ENCODE measurements around the gene NMT2.

NMT2 gene

DNA sequence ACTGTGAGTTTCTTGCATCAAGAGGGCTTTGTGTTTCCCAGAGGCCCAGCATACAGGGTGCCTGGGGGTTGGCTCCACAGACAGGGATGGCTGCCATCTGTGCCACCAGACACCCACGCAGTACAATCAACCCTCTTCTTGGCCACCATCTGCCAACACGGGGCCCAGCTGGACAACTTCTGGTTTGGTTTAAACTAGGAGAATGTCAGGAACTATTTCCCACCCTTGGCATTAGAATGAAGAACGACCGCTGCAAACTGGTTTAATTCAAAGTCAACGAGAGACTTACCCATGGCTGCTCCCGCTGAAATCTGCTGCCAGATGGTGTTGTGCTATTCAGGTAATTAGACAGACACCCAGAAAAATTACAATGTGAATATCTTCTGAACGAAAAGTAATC lies 27.8 kb downstream of the NMT2 start:
- peak; percentile 77 for DNase-seq

DNA sequence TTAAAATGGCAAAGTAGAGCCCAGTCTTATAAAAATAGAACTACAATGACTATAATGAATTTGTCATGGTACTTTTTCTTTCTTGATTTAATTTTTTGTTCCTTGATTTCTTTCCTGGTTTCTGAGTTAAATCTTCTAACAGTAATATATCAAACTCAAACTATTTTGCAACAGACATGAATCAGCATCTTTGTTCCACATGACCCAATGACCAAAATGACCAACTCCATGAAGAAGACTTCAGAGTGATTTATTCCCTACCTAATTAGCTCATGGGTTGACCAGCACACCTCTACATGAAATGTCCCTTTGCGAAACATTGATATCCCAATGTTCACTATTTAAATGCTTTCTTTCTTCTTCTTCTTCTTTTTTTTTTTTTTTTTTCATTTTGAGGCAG lies 30.9 kb downstream of the NMT2 start:
- no peak for DNase-seq

GRCh38 chr10:15137036-15137359 lies 31.5 kb downstream of the NMT2 start:
- DNase-seq = no peak

GRCh38 chr10:15136129-15137035 lies 32.1 kb downstream of the NMT2 start:
- DNase-seq = no peak

DNA sequence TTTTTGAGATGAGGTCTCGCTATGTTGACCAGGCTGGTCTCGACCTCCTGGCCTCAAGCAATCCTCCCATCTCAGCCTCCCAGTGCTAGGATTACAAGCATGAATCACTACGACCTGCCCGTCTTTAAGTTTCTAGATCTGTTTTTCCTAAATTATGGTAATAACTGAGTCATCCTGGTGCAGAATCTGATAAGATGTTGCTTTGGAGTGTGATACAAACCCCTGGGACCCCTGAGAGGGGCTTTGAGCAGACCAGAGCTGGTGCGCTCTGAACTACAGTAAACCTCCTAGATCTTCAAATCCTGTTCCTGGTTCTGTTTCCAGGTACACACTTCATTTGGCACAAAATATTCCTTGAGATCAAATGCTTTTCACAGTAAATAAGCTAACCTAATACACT lies 37.2 kb downstream of the NMT2 start:
- no peak for DNase-seq

GRCh38 chr10:15124908-15125307 lies 43.6 kb downstream of the NMT2 start:
- DNase-seq = no peak

GRCh38 chr10:15124190-15124589 lies 44.3 kb downstream of the NMT2 start:
- no peak for DNase-seq

GRCh38 chr10:15123749-15124184 lies 44.7 kb downstream of the NMT2 start:
- no peak for DNase-seq

DNA sequence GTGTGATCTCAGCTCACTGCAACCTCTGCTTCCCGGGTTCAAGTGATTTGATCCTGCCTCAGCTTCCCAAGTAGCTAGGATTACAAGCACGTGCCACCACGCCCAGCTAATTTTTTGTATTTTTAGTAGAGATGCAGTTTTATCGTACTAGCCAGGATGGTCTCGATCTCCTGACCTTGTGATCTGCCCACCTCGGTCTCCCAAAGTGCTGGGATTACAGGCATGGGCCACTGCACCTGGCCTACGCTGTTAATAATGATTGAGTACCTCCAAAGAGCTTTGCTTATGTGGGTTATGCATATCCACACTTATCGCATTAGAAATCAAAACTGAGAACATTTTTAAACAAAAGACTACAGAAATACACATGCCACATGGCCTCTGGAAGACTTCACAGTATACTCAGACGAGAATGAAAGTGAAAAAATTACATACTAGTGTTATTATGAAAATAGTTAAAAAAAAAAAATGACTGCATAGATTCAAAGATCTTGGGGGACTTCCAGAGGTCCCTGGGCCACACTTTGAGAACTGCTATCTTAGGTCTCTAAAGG lies 45.9 kb downstream of the NMT2 start:
- no peak for DNase-seq

DNA sequence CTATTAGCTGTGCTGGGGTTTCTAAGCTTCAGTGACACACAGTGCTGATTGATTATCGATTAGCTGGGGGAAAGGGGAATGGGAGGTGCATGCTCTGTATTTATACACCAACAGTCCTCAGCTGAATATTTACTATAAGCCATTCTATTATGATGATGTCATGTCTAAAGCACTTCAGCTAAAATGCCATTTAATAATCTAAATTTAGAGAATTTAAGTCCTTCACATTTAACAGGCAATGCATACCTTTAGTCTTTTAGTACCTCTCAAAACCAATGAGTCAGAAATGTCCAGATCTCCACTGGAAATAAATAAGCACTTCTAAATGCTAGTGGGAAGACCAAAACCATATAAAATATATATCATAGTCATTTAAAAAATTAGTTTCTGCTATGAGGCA lies 46.8 kb downstream of the NMT2 start:
- DNase-seq = no peak

- no peak for DNase-seq
These were observed 48.0 kb downstream of the NMT2 start for GRCh38 chr10:15120523-15120922.

DNA sequence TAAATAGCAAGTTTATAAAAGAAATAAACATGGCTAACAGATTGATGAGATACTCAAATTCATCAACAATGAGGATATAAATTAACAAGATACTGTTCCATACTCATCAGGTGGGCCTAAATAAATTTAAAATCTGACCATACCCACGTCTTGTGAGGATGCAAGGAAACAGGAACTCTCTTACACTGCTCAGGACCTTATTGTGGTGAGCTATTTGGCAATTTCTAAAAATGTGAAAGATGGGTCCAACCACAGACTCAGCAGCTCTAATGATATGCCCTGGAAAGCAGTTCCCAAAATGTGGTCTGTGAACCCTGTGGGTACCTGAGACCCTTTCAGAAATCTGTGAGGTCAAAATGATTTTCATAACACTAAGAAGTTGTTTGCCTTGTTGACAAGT lies 49.9 kb downstream of the NMT2 start:
- DNase-seq = no peak

DNA sequence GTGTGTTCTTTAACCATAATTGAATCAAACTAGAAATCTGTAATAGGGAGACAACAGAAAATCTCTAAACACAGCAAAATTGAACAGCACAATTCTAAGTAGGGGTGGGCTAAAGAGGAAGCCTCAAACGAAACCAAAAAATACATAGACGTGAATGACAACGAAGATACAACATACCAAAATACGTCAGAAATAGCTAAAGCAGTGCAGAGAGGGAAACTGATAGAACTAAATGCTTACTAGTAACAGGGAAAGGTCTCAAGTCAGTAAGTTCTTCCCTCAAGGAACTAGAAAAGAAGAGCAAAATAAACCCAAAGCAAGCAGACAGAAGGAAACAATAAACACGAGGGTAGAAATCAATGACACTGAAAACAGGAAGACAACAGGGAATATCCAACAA lies 52.3 kb downstream of the NMT2 start:
- no peak for DNase-seq

GRCh38 chr10:15113766-15114165 lies 54.7 kb downstream of the NMT2 start:
- no peak for DNase-seq

GRCh38 chr10:15112657-15113056 lies 55.8 kb downstream of the NMT2 start:
- DNase-seq = no peak

GRCh38 chr10:15106352-15107013 lies 62.0 kb downstream of the NMT2 start:
- DNase-seq = peak; percentile 39

GRCh38 chr10:15103513-15103912 lies 65.0 kb downstream of the NMT2 start:
- DNase-seq = no peak

GRCh38 chr10:15099886-15100285 lies 68.6 kb downstream of the NMT2 start:
- DNase-seq = no peak

DNA sequence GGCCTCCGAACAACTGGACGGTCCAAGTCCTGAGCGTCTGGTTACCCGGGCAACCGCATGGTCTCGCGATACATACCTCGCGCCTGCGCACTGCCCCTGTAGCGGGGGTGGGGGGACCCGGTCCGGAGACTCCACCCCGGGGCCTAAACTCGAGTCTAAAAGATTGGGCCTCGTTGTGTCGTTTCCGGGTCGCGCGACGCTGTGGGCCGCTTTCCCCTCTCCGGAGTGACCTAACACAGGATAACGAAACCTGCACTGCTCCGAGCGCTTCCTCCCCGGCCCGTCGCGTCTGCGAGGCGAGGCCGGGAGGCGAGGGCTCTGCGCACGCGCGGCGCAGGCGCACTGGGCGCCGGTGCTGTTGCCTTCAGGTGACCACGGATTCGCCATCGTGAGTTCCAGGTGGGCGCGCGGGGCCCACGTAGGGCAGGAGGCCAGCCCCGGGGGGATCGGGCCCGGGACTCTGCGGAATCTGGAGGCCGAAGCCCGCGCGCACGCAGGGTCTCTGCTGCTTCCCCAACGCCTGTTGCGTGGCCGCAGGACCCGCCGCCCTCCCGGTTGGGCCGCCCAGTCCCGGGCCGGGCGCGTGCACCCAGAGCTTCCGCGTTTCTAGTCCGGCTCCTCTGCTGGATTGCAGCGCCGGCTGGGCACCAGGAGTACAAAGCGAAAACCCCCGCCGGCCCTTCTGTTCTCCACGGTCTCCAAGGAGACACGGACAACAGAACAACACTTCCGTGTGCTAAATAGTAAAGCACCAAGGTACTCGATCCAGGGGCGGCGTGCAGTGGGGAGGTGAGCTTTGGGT lies 71.3 kb downstream of the NMT2 start, which contains the start of gene RPP38:
Gene RPP38, plus strand, starts transcription at position 345 of the 802 bp plus-strand sequence. CDS start 5,960 bp downstream, outside the sequence.
- DNase-seq = peak; percentile 84

- no peak for DNase-seq
These were observed 71.9 kb downstream of the NMT2 start for GRCh38 chr10:15096661-15097010.

GRCh38 chr10:15092855-15093408 lies 75.6 kb downstream of the NMT2 start:
- DNase-seq = no peak

DNA sequence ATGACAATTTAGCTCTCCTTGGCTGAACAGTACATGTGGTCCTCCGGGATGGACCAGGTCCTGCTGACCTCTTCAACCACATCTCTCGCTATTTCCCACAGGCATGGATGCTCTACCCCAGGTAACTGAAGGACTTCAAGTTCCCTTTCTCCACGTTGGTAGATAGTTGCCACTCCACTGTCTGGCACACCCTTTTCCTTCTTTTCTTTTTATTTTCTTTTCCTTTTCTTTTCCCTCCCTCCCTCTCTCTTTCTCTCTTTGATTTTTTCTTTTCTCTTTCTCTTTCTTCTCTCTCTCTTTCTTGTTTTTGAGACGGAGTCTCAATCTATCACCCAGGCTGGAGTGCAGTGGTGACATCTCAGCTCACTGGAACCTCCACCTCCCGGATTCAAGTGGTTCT lies 77.1 kb downstream of the NMT2 start:
- no peak for DNase-seq

All from NCI-H2171 treated with DMSO at 0.1 percent for 48 hours (cell line).